HG02970 (cell line): ENCODE data around the gene KRTAP10-8.
"Not testable (repeated sequence)": the region's sequence is repeated elsewhere in the genome, so short reads cannot be mapped to it uniquely, and the experiment has no call there.

Source experiments
- ATAC-seq: cut with Tn5 transposase; IDR thresholded peaks from one replicate; pipeline ENCODE4 v1.9.1; 2021; ENCODE audit warnings: mild to moderate bottlenecking, moderate library complexity, moderate number of reproducible peaks; ENCODE audit not compliant: unreplicated experiment, low FRiP score

KRTAP10-8 gene, protein sequence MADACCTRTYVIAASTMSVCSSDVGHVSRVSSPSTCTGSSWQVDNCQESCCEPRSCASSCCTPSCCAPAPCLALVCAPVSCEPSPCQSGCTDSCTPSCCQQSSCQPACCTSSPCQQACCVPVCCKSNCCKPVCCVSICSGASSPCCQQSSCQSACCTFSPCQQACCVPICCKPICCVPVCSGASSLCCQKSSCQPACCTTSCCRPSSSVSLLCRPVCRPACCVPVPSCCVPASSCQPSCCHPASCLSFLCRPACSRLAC

GRCh38 chr21:44612029-44612486, at the start of gene KRTAP10-8:
TSS of gene KRTAP10-8 (plus strand) at chr21:44612079. CDS start at chr21:44612101, 22 bp downstream.
- ATAC-seq: no peak

- no peak for ATAC-seq
Observed at GRCh38 chr21:44564099-44564498, 47.8 kb upstream of the KRTAP10-8 start.

GRCh38 chr21:44564886-44565598, 46.8 kb upstream of the KRTAP10-8 start:
- no peak for ATAC-seq

DNA sequence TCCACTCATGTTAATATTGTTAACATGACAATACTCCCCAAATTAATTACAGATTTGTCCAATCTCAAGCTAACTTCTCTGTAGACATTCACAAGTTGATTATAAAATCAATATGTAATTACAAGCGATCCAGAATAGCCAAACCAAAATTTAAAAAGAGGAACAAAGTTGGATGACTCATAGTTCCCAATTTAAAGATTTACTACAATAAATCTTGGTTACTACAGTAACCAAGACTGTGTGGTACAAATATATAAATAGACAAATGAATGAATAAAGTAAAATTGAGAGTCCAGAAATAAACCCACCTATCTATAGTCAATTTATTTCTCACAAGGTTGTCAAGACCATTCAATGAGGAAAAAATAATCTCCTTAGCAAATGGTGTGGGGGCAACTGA, 45.5 kb upstream of the KRTAP10-8 start:
- no peak for ATAC-seq

DNA sequence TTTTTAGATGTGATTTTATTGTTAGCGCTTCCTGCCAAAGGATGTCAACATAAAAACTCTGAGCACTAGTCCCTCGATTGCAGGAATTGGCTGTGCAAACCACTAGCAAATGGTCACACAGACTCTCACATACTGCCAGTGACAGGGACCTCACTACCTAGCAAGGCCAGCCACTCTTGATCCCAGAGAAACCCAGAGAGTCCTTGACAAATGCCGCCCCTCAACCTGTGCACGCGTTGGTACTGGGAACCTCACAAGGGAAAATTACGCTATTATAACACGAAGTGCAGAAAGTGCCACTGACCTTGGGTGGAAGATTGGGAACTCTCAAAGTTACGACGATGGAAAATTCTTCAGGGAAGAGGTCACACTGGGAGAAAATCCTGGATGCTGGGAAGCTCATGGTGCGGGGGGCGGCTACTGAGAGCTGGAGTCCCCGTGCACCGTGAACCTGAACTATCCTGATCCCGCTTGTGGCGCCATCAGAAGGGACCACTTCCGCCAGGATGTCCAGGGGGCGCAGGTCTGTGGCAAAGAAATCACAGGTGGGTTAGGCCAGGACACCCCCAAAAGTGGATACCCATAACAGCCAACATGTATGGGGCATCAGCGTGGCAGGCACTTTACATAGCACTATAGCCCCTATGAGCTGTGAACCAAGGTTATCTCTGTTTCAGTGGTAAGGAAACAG, 44.3 kb upstream of the KRTAP10-8 start:
- ATAC-seq: no peak

DNA sequence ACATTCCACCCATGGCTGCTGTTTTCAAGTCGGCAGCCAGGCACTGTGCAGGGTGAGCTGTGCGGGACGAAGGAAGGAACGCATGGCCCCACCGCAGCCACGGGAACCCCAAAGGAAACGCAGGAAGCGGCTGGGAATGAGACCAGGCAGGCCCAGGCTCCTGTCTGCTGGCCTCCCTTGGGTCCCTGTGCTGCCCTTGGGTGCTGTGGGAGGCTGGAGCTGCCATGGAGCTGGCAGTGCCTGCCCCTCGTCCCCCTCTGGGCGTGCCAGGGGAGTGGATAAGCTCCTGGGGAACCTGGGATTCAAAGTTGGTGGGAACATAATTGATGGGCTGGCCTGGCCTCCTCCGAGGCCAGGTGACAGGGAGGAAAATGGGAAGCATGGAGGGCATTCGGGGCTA, 43.6 kb upstream of the KRTAP10-8 start:
- no peak for ATAC-seq

GRCh38 chr21:44568667-44569556, 43.0 kb upstream of the KRTAP10-8 start:
- no peak for ATAC-seq

GRCh38 chr21:44569861-44570517, 41.9 kb upstream of the KRTAP10-8 start:
- no peak for ATAC-seq

DNA sequence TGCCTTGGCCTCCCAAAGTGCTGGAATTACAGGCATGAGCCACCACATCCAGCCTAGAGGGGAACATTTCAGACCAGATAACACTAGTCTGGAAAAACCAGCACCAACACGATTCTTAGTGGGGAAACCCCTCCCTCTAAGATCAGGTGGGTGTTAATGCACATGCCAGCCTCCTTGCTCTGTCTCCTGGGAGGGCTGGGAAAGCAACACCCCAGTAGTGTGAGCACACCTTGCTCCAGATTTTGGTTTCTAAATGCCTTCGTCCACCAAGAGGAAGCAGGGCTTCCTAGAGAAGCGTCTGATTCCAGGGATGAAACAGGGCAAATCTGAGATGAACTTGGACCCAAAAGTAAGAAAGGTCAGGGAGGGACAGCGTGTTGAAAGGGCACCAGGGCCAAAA, 40.6 kb upstream of the KRTAP10-8 start:
- ATAC-seq: no peak

DNA sequence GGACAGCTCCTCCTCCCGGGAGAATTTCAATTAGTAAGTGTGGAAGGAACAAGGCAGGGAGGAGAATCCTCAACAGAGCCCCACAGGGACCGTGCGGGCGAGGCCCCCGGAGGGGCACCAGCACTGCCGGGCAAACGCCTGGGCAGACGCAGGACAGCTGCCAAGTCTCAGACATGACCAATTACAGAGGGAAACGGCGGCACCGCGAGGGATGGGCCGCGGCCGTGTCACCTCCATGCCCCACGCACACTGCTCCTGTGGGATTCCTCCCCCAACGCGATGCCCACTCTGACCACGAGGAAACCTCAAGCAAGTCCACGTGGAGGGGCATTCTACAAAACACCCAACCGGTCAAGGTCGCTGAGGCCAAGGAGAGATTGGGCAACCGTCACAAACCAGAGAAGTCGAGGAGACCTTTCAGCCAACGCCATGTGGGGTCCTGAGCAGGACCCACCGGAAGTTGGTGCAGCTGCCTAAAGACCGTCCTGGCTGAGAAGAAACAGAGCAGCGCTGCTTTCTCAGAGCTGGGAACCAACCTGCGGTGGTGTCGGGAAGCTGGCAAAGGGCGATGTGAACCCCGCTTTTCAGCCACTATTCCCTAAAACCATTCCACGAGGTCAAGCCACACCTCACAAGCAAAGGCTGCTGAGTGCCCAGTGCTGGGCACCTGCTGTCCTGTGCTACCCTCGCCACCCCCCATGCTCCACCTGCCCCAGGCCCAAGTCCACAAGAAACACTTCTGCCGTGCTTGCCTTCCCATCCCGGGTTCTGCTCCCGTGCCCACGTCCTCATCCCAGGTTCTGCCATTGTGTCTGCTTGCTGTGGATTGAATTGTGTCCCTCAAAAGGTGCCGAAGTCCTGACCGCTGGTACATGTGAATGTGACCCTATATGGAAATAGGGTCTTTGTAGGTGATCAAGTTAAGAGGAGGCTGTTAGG, 39.8 kb upstream of the KRTAP10-8 start:
- ATAC-seq: no peak

- no peak for ATAC-seq
Observed at GRCh38 chr21:44572959-44573583, 38.8 kb upstream of the KRTAP10-8 start.

- not testable (repeated sequence) for ATAC-seq
Observed at GRCh38 chr21:44573630-44574456, 38.0 kb upstream of the KRTAP10-8 start, which contains the start of gene KRTAP10-4. TSS of gene KRTAP10-4 (plus strand) at chr21:44573729. CDS start at chr21:44573759, 30 bp downstream.

DNA sequence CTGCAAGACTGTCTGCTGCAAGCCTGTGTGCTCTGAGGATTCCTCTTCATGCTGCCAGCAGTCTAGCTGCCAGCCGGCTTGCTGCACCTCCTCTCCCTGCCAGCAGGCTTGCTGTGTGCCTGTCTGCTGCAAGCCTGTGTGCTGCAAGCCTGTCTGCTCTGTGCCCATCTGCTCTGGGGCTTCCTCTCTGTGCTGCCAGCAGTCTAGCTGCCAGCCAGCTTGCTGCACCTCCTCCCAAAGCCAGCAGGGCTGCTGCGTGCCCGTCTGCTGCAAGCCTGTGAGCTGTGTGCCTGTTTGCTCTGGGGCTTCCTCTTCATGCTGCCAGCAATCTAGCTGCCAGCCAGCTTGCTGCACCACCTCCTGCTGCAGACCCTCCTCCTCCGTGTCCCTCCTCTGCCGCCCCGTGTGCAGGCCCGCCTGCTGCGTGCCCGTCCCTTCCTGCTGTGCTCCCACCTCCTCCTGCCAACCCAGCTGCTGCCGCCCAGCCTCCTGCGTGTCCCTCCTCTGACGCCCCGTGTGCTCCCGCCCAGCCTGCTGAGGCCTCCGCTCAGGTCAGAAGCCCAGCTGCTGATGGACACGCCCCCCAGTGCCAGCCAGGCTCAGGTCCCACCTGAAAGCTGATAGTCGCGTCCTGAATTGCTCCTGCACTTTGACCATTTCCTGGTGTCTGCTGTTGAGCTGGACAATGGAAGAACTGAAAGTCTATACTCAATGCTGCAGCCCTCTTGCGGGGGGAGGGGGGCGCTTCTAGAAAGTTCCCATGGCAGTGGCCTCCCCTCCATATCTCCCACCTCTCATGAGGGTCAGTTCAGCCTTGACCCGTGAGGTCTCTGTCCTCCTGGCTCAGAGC, 37.2 kb upstream of the KRTAP10-8 start:
- no peak for ATAC-seq

DNA sequence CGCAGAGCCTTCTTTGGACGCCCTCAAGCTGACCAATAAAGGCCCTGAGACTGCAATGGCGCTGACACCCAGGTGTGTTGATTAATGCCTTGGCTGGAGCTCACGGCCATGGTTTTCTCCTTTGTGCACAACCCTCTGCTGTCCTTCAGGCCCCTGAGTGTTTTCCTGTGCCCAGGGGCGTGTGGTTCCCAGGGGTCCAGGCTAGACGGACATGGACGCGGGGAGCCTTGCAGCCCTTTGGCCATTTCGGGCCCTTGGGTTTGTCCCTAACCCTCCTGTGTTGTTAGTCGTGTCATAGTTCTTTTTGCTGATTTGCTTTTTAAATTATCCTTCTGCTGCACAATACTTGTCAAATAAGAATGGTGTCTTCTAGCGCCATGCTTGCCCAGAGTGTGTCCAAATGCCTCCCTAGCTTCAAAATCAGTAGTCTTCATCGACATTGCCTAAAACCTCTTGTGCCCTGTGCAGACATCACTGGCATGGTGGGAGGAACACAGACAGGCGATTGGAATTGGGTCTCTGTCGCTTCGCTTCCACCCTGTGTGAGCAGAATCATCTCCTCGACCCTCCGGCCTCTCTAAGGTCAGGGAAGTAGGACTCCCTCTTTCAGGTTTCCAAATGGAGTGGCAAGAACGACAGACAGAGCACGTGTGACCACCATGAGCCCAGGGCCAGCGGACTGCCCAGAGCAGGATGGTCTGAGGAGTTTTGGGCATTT, 36.4 kb upstream of the KRTAP10-8 start:
- ATAC-seq: no peak

GRCh38 chr21:44576025-44576420, 35.9 kb upstream of the KRTAP10-8 start:
- ATAC-seq: no peak
